Endothelial cell of umbilical vein (primary cell): Measurements from ENCODE around the gene TMEM38A. TPM values are rescaled to one million over a fixed set of nuclear protein-coding genes. Genes with fewer than 3 reads are reported as not detected.

Experiments used
- BruUV-seq: library from RNA; stranded (reverse); fragments of 400-500 nt; replicated peaks from 2 replicates; lab custom pipeline; 2021; lab: Mats Ljungman, UMichigan
- CTCF ChIA-PET: fragments of 300-600, 350-600 bp; sonication (Branson Sonifier 250); formaldehyde crosslinking; loops from one replicate; lab custom pipeline; 2021; ENCODE audit warnings: antibody characterized with exemption, inconsistent platforms; lab: Charles Lee
- POLR2A ChIA-PET: fragments of 300-600, 350-600 bp; sonication (Branson Sonifier 250); formaldehyde crosslinking; loops from one replicate; lab custom pipeline; 2021; ENCODE audit warnings: antibody characterized with exemption, inconsistent platforms; lab: Charles Lee
- DNase-seq: peaks from one replicate; pipeline ENCODE4 v3.0.0-alpha.2; 2011; ENCODE audit warnings: low read depth, low spot score
- FAIRE-seq: peaks from 2 replicates; lab custom pipeline; 2011; peaks lifted over from hg19 to GRCh38; lab: Jason Lieb, UNC
- H2AFZ ChIP-seq: 2 replicates; pipeline ENCODE4 v1.6.0; 2012; ENCODE audit warnings: low read depth, low read length, control low read depth, inconsistent platforms
- H3K27ac ChIP-seq: 2 replicates; pipeline ENCODE4 v1.5.1; 2011; ENCODE audit warnings: low read depth, mild to moderate bottlenecking, control low read depth, low read length, moderate library complexity; ENCODE audit not compliant: insufficient read depth
- H3K27me3 ChIP-seq, 2 experiments: 2 replicates each; pipeline versions ENCODE4 v1.6.0 to v1.6.1; 2011; ENCODE audit warnings: low read length in 2 of 2, mixed read lengths in 1 of 2; ENCODE audit not compliant: control insufficient read depth in 2 of 2, insufficient read depth in 2 of 2
- H3K36me3 ChIP-seq, 2 experiments: 2 replicates in 1 of 2; 3 replicates in 1 of 2; pipeline ENCODE4 v1.5.1; 2011; ENCODE audit warnings: low read length in 2 of 2, mild to moderate bottlenecking in 1 of 2, moderate library complexity in 1 of 2; ENCODE audit not compliant: control insufficient read depth in 2 of 2, insufficient read depth in 2 of 2; ENCODE audit errors: extremely low read depth in 1 of 2
- H3K4me1 ChIP-seq: 3 replicates; pipeline ENCODE4 v1.5.1; 2011; ENCODE audit warnings: mild to moderate bottlenecking, low read length; ENCODE audit not compliant: control insufficient read depth, insufficient read depth; ENCODE audit errors: extremely low read depth
- H3K4me2 ChIP-seq: 2 replicates; pipeline ENCODE4 v1.6.1; 2011; ENCODE audit warnings: low read length, control low read depth, mixed read lengths; ENCODE audit not compliant: insufficient read depth
- H3K4me3 ChIP-seq, 3 experiments: fragments of 200-600 bp in 1 of 3; sonication (generic), shearing (Covaris generic) in 1 of 3; replicated peaks in 1 of 3; 2 replicates each; pipeline ENCODE4 v1.5.1; 2011 to 2016; ENCODE audit warnings: control low read depth in 3 of 3, low read length in 3 of 3, mild to moderate bottlenecking in 2 of 3, inconsistent platforms in 1 of 3, low read depth in 1 of 3, moderate library complexity in 1 of 3; ENCODE audit not compliant: insufficient read depth in 1 of 3
- H3K79me2 ChIP-seq: 2 replicates; pipeline ENCODE4 v1.6.0; 2012; ENCODE audit warnings: low read length, inconsistent platforms; ENCODE audit not compliant: control insufficient read depth, insufficient read depth
- H3K9ac ChIP-seq: replicated peaks from 2 replicates; pipeline ENCODE3; 2011; ENCODE audit warnings: low read length, control low read depth; ENCODE audit not compliant: insufficient read depth; ENCODE audit errors: extremely low read depth
- H3K9me1 ChIP-seq: replicated peaks from 3 replicates; pipeline ENCODE4 v1.6.0; 2011; ENCODE audit warnings: mild to moderate bottlenecking, low read length; ENCODE audit not compliant: control insufficient read depth, insufficient read depth; ENCODE audit errors: extremely low read depth
- H3K9me3 ChIP-seq: replicated peaks from 2 replicates; pipeline ENCODE4 v1.5.1; 2012; ENCODE audit warnings: low read length, inconsistent platforms; ENCODE audit not compliant: control insufficient read depth, insufficient read depth
- H4K20me1 ChIP-seq: replicated peaks from 2 replicates; pipeline ENCODE3; 2011; ENCODE audit warnings: mild to moderate bottlenecking, low read length; ENCODE audit not compliant: control insufficient read depth, insufficient read depth; ENCODE audit errors: extremely low read depth
- CTCF ChIP-seq, 2 donors: IDR thresholded peaks; 1 replicate in 1 of 2; 2 replicates in 1 of 2; pipeline ENCODE4 v1.5.1; 2011; ENCODE audit warnings: low read length in 2 of 2, mild to moderate bottlenecking in 2 of 2, moderate library complexity in 2 of 2, control low read depth in 1 of 2, inconsistent platforms in 1 of 2, low read depth in 1 of 2; ENCODE audit not compliant: insufficient read depth in 1 of 2; ENCODE audit errors: extremely low read depth in 1 of 2
- EZH2 ChIP-seq: IDR thresholded peaks from 2 replicates; pipeline ENCODE4 v1.6.1; 2012; ENCODE audit warnings: borderline replicate concordance, low read depth, mild to moderate bottlenecking, moderate library complexity, low read length, inconsistent platforms; ENCODE audit not compliant: severe bottlenecking
- FOS ChIP-seq: IDR thresholded peaks from 2 replicates; pipeline ENCODE4 v1.6.1; 2011; ENCODE audit warnings: mild to moderate bottlenecking, low read length, moderate library complexity, borderline replicate concordance; ENCODE audit not compliant: insufficient read depth
- GATA2 ChIP-seq: IDR thresholded peaks from 2 replicates; pipeline ENCODE4 v1.7.0; 2011; ENCODE audit warnings: low read depth, mild to moderate bottlenecking, moderate library complexity, mixed read lengths, low read length; ENCODE audit not compliant: insufficient read length, insufficient read depth
- JUN ChIP-seq: IDR thresholded peaks from 2 replicates; pipeline ENCODE4 v1.6.1; 2011; ENCODE audit warnings: borderline replicate concordance, low read depth; ENCODE audit not compliant: insufficient read length, insufficient read depth
- MAX ChIP-seq: IDR thresholded peaks from 2 replicates; pipeline ENCODE4 v1.6.1; 2011; ENCODE audit not compliant: insufficient read depth, insufficient read length
- MYC ChIP-seq: IDR thresholded peaks from one replicate; pipeline ENCODE4 v1.6.1; 2011; ENCODE audit warnings: mild to moderate bottlenecking, low read depth, low read length
- POLR2A ChIP-seq: IDR thresholded peaks from 2 replicates; pipeline ENCODE4 v1.6.1; 2012; ENCODE audit warnings: low read depth, mild to moderate bottlenecking, control low read depth, low read length
- POLR2AphosphoS5 ChIP-seq: IDR thresholded peaks from 2 replicates; pipeline ENCODE4 v1.6.1; 2012; ENCODE audit warnings: low read depth, mild to moderate bottlenecking, control low read depth, low read length, moderate library complexity; ENCODE audit not compliant: insufficient read depth
- dilution Hi-C: fragments of 300-500 bp; cut with MboI; formaldehyde crosslinking; loops from one replicate; pipeline ENCODE4 v1.15.0; 2019; ENCODE audit warnings: low sequenced_read_pairs; ENCODE audit not compliant: extremely low pct_ligation_motif_present
- intact Hi-C: fragments of 100-400 bp; cut with micrococcal nuclease; formaldehyde crosslinking; loops from one replicate; pipeline ENCODE4 v1.10.0; 2022
- polyA plus RNA-seq, 4 experiments: library from polyadenylated mRNA; depleted of rRNA in 3 of 4; stranded (reverse) in 3 of 4; unstranded in 1 of 4; fragments of >200 nt; gene quantifications; 2 replicates each; pipeline versions ENCODE4 v1.2.1 to v1.2.3, GENCODE V29; 2011 to 2012; ENCODE audit warnings: missing spikeins in 1 of 4
- total RNA-seq: library from RNA; stranded (reverse); gene quantifications from 2 replicates; pipeline ENCODE4 v1.2.3, GENCODE V29; 2021

The TMEM38A gene
- total and polyA plus RNA-seq, 2 donors (not counting 3 experiments of a cell fraction or from before 2014, with no cell fraction given) = 1.6 TPM

- ChIA-PET POLR2A (no interaction called here), CTCF (no interaction called here)
- no TSS peak for BruUV-seq
- dilution Hi-C loops (no loop called here), intact Hi-C loops (no loop called here)
- DNase-seq (no peak), FAIRE-seq (no peak)
- Histone ChIP-seq H3K4me2 (no peak overlapping the region), H3K4me1 (peaks cover 5% of the 10 kb centered on the region), H2AFZ (no peak overlapping the region), H3K4me3 (no peak overlapping the region), H3K9me3 (no peaks in the 10 kb centered on the region), H3K27me3 (no peaks in the 10 kb centered on the region), H3K9me1 (no peaks in the 10 kb centered on the region), H4K20me1 (no peaks in the 10 kb centered on the region), H3K27ac (no peak overlapping the region), H3K79me2 (peaks cover 100% of the 10 kb centered on the region), H3K9ac (no peak overlapping the region), H3K36me3 (peaks cover 2 to 11% of the 10 kb centered on the region in 2 experiments)
- no peak for TF ChIP-seq JUN
- no peak for TF ChIP-seq MAX
- no peak for TF ChIP-seq EZH2
- TF ChIP-seq FOS = no peak
- TF ChIP-seq POLR2A = no peak
- TF ChIP-seq MYC = no peak
- no peak for TF ChIP-seq GATA2
- TF ChIP-seq POLR2AphosphoS5 = no peak
- no peak for TF ChIP-seq CTCF (IDR thresholded peaks at IDR 0.05; ENCODE audit: extremely low read depth in 1 of 2, insufficient read depth in 1 of 2, low read depth in 1 of 2, low read length in 2 of 2)
These were observed 40.4 kb upstream of the TMEM38A start for GRCh38 chr19:16620584-16620983.
